HEK293 (cell line): ENCODE data around the gene LHX4.

Experiments
- CTCF ChIA-PET: fragments of 350-600 bp; formaldehyde crosslinking; extraction: SDS; loops from one replicate; lab custom pipeline; 2021; ENCODE audit warnings: antibody characterized with exemption; lab: Yijun Ruan, JAX
- POLR2A ChIA-PET: fragments of 300-600 bp; formaldehyde crosslinking; extraction: SDS; loops from one replicate; lab custom pipeline; 2020; ENCODE audit warnings: antibody characterized with exemption, inconsistent platforms; lab: Yijun Ruan, JAX
- H3K27ac ChIP-seq: fragments of 200-500 bp; sonication (Bioruptor generic); 2 replicates; pipeline ENCODE4 v1.5.1; 2014; ENCODE audit warnings: low read depth, low read length, control low read depth, inconsistent platforms; ENCODE audit errors: extremely low read depth
- H3K36me3 ChIP-seq, 2 experiments: fragments of 200-500 bp in 1 of 2; sonication (Bioruptor generic) in 1 of 2; 1 replicate in 1 of 2; 2 replicates in 1 of 2; pipeline ENCODE4 v1.5.1; 2014 to 2017; ENCODE audit warnings: inconsistent platforms in 2 of 2, low read length in 2 of 2; ENCODE audit not compliant: control insufficient read depth in 2 of 2, insufficient read depth in 1 of 2
- H3K4me1 ChIP-seq: fragments of 200-500 bp; sonication (Bioruptor generic); 2 replicates; pipeline ENCODE4 v1.5.1; 2014; ENCODE audit warnings: mild to moderate bottlenecking, low read length, inconsistent platforms; ENCODE audit not compliant: control insufficient read depth, insufficient read depth
- H3K4me3 ChIP-seq: 2 replicates; pipeline ENCODE4 v1.5.1; 2011; ENCODE audit warnings: low read depth, mild to moderate bottlenecking, control low read depth, low read length, moderate library complexity
- H3K9me3 ChIP-seq: fragments of 200-500 bp; sonication (Bioruptor generic); 2 replicates; pipeline ENCODE4 v1.5.1; 2014; ENCODE audit warnings: low read depth, low read length, inconsistent platforms; ENCODE audit not compliant: control insufficient read depth, insufficient read depth
- EGR2 ChIP-seq: fragments of 450-650 bp; formaldehyde crosslinking; IDR thresholded peaks from 2 replicates; pipeline ENCODE4 v1.5.1; 2016; ENCODE audit warnings: low read depth, missing biosample characterization, missing genetic modification characterization
- GLI4 ChIP-seq: fragments of 450-650 bp; formaldehyde crosslinking; IDR thresholded peaks from 2 replicates; pipeline ENCODE4 v1.5.1; 2016; ENCODE audit warnings: missing biosample characterization, missing genetic modification characterization
- YY2 ChIP-seq: fragments of 450-650 bp; formaldehyde crosslinking; IDR thresholded peaks from 2 replicates; pipeline ENCODE4 v1.5.1; 2016; ENCODE audit warnings: missing biosample characterization, missing genetic modification characterization
- ZEB2 ChIP-seq: fragments of 450-650 bp; formaldehyde crosslinking; IDR thresholded peaks from 2 replicates; pipeline ENCODE4 v1.5.1; 2016; ENCODE audit warnings: missing biosample characterization, missing genetic modification characterization
- ZNF239 ChIP-seq: fragments of 450-650 bp; formaldehyde crosslinking; IDR thresholded peaks from 2 replicates; pipeline ENCODE4 v1.5.1; 2016; ENCODE audit warnings: missing biosample characterization, missing genetic modification characterization
- ZNF416 ChIP-seq: fragments of 450-650 bp; formaldehyde crosslinking; IDR thresholded peaks from 2 replicates; pipeline ENCODE4 v1.5.1; 2016; ENCODE audit warnings: missing biosample characterization, missing genetic modification characterization
- ZNF521 ChIP-seq: fragments of 450-650 bp; formaldehyde crosslinking; IDR thresholded peaks from 2 replicates; pipeline ENCODE4 v1.5.1; 2017; ENCODE audit warnings: missing biosample characterization, mild to moderate bottlenecking, missing genetic modification characterization
- ZNF561 ChIP-seq: fragments of 450-650 bp; IDR thresholded peaks from 2 replicates; pipeline ENCODE4 v1.5.1; 2018; ENCODE audit warnings: missing biosample characterization, missing genetic modification characterization, borderline replicate concordance
- ZNF768 ChIP-seq: fragments of 450-650 bp; formaldehyde crosslinking; IDR thresholded peaks from 2 replicates; pipeline ENCODE4 v1.5.1; 2018; ENCODE audit warnings: missing biosample characterization, mild to moderate bottlenecking, missing genetic modification characterization
- ZNF843 ChIP-seq: fragments of 450-650 bp; formaldehyde crosslinking; IDR thresholded peaks from 2 replicates; pipeline ENCODE4 v1.5.1; 2016; ENCODE audit warnings: missing biosample characterization, missing genetic modification characterization
- ZXDB ChIP-seq: fragments of 450-650 bp; formaldehyde crosslinking; IDR thresholded peaks from 2 replicates; pipeline ENCODE4 v1.5.1; 2016; ENCODE audit warnings: missing biosample characterization, missing genetic modification characterization
- TF ChIP-seq, protein P1 (sequence below): fragments of 450-650 bp; formaldehyde crosslinking; IDR thresholded peaks from 2 replicates; pipeline ENCODE4 v1.5.1; 2016; ENCODE audit warnings: missing biosample characterization, missing genetic modification characterization, borderline replicate concordance
- TF ChIP-seq, protein P2 (sequence below): fragments of 450-650 bp; formaldehyde crosslinking; IDR thresholded peaks from 2 replicates; pipeline ENCODE4 v1.5.1; 2016; ENCODE audit warnings: missing biosample characterization, missing genetic modification characterization
- TF ChIP-seq, protein P3 (sequence below): fragments of 450-650 bp; formaldehyde crosslinking; IDR thresholded peaks from 2 replicates; pipeline ENCODE4 v1.5.1; 2016; ENCODE audit warnings: missing biosample characterization, missing genetic modification characterization
- TF ChIP-seq, protein P4 (sequence below): fragments of 450-650 bp; IDR thresholded peaks from 2 replicates; pipeline ENCODE4 v1.5.1; 2018; ENCODE audit warnings: missing biosample characterization, mild to moderate bottlenecking, missing genetic modification characterization
- TF ChIP-seq, protein P5 (sequence below): fragments of 450-650 bp; formaldehyde crosslinking; IDR thresholded peaks from 2 replicates; pipeline ENCODE4 v1.5.1; 2017; ENCODE audit warnings: missing biosample characterization, missing genetic modification characterization
- TF ChIP-seq, protein P6 (sequence below): fragments of 450-650 bp; formaldehyde crosslinking; IDR thresholded peaks from 2 replicates; pipeline ENCODE4 v1.5.1; 2016; ENCODE audit warnings: missing biosample characterization, missing genetic modification characterization
- TF ChIP-seq, protein P7 (sequence below): fragments of 450-650 bp; formaldehyde crosslinking; IDR thresholded peaks from 2 replicates; pipeline ENCODE4 v1.5.1; 2016; ENCODE audit warnings: missing biosample characterization, missing genetic modification characterization

The LHX4 gene

DNA sequence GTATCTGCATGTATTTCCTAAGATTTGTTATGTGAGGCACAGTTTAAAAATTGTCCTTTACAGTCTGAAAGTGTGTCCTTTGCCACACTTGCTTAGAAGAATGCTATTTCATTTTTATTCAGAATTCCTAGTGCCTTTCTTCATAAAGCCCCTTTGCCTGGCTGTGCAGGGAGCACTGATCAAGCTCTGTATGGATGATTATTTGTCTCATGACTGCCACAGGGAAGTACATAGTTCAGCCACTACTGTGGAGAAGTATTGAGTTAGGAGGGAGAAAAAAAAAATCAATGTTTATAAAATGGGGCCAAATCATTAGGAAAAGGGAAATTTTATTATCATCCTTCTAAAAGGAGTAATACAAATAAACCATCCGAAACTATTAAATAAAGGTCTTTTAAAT, 51.4 kb downstream of the LHX4 start (continued):
- TF ChIP-seq, protein P1, sequence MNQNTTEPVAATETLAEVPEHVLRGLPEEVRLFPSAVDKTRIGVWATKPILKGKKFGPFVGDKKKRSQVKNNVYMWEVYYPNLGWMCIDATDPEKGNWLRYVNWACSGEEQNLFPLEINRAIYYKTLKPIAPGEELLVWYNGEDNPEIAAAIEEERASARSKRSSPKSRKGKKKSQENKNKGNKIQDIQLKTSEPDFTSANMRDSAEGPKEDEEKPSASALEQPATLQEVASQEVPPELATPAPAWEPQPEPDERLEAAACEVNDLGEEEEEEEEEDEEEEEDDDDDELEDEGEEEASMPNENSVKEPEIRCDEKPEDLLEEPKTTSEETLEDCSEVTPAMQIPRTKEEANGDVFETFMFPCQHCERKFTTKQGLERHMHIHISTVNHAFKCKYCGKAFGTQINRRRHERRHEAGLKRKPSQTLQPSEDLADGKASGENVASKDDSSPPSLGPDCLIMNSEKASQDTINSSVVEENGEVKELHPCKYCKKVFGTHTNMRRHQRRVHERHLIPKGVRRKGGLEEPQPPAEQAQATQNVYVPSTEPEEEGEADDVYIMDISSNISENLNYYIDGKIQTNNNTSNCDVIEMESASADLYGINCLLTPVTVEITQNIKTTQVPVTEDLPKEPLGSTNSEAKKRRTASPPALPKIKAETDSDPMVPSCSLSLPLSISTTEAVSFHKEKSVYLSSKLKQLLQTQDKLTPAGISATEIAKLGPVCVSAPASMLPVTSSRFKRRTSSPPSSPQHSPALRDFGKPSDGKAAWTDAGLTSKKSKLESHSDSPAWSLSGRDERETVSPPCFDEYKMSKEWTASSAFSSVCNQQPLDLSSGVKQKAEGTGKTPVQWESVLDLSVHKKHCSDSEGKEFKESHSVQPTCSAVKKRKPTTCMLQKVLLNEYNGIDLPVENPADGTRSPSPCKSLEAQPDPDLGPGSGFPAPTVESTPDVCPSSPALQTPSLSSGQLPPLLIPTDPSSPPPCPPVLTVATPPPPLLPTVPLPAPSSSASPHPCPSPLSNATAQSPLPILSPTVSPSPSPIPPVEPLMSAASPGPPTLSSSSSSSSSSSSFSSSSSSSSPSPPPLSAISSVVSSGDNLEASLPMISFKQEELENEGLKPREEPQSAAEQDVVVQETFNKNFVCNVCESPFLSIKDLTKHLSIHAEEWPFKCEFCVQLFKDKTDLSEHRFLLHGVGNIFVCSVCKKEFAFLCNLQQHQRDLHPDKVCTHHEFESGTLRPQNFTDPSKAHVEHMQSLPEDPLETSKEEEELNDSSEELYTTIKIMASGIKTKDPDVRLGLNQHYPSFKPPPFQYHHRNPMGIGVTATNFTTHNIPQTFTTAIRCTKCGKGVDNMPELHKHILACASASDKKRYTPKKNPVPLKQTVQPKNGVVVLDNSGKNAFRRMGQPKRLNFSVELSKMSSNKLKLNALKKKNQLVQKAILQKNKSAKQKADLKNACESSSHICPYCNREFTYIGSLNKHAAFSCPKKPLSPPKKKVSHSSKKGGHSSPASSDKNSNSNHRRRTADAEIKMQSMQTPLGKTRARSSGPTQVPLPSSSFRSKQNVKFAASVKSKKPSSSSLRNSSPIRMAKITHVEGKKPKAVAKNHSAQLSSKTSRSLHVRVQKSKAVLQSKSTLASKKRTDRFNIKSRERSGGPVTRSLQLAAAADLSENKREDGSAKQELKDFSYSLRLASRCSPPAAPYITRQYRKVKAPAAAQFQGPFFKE (tag by site-specific recombination): no peak
- TF ChIP-seq ZNF521 (tag by site-specific recombination): no peak
- TF ChIP-seq, protein P2, sequence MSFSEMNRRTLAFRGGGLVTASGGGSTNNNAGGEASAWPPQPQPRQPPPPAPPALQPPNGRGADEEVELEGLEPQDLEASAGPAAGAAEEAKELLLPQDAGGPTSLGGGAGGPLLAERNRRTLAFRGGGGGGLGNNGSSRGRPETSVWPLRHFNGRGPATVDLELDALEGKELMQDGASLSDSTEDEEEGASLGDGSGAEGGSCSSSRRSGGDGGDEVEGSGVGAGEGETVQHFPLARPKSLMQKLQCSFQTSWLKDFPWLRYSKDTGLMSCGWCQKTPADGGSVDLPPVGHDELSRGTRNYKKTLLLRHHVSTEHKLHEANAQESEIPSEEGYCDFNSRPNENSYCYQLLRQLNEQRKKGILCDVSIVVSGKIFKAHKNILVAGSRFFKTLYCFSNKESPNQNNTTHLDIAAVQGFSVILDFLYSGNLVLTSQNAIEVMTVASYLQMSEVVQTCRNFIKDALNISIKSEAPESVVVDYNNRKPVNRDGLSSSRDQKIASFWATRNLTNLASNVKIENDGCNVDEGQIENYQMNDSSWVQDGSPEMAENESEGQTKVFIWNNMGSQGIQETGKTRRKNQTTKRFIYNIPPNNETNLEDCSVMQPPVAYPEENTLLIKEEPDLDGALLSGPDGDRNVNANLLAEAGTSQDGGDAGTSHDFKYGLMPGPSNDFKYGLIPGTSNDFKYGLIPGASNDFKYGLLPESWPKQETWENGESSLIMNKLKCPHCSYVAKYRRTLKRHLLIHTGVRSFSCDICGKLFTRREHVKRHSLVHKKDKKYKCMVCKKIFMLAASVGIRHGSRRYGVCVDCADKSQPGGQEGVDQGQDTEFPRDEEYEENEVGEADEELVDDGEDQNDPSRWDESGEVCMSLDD (tag by site-specific recombination): no peak
- no peak for TF ChIP-seq ZNF768 (tag by site-specific recombination)
- TF ChIP-seq ZNF561 (tag by site-specific recombination): no peak
- no peak for TF ChIP-seq YY2
- TF ChIP-seq ZNF416 (tag by site-specific recombination): no peak
- TF ChIP-seq, protein P3, sequence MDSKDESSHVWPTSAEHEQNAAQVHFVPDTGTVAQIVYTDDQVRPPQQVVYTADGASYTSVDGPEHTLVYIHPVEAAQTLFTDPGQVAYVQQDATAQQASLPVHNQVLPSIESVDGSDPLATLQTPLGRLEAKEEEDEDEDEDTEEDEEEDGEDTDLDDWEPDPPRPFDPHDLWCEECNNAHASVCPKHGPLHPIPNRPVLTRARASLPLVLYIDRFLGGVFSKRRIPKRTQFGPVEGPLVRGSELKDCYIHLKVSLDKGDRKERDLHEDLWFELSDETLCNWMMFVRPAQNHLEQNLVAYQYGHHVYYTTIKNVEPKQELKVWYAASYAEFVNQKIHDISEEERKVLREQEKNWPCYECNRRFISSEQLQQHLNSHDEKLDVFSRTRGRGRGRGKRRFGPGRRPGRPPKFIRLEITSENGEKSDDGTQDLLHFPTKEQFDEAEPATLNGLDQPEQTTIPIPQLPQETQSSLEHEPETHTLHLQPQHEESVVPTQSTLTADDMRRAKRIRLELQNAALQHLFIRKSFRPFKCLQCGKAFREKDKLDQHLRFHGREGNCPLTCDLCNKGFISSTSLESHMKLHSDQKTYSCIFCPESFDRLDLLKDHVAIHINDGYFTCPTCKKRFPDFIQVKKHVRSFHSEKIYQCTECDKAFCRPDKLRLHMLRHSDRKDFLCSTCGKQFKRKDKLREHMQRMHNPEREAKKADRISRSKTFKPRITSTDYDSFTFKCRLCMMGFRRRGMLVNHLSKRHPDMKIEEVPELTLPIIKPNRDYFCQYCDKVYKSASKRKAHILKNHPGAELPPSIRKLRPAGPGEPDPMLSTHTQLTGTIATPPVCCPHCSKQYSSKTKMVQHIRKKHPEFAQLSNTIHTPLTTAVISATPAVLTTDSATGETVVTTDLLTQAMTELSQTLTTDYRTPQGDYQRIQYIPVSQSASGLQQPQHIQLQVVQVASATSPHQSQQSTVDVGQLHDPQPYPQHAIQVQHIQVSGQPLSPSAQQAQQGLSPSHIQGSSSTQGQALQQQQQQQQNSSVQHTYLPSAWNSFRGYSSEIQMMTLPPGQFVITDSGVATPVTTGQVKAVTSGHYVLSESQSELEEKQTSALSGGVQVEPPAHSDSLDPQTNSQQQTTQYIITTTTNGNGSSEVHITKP: no peak
- TF ChIP-seq ZEB2: no peak

DNA sequence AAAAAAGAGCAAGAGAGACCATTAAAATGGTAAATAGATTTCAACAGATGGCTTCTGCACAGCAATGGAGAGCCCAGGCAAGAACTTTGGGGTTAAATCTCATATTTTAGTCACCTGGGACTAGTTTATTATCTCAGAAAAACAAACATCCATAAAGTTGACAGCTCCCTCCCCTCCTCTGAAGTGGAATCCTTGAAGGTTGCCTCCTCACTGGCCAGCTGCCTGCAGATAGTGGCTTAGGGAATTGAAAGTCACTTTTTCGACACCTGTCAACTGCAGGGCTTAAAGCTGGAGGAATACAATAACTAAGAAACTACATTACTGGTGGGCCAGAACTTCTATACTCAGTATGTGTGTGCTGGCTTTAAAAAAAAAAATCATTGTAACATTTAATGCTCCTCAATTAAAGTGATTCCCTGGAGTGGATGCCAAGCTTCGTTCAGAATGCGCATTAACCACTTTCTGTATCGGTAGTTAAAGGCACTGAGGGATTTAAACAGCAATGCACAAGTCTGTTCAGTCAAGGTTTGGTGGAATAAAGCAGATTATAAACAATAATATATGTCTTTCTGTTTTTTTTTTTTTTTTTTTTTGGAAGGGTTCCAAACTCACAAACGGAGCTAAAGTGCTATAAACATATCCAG, 52.5 kb downstream of the LHX4 start:
- Histone ChIP-seq H3K36me3 (peaks cover 7 to 36% of the 10 kb centered on the region in 2 experiments; a peak in 2 of 3 replicates), H3K9me3 (no peaks in the 10 kb centered on the region), H3K4me1 (peaks cover 14% of the 10 kb centered on the region; the same call in 1 of the 2 replicates), H3K27ac (no peak overlapping the region), H3K4me3 (no peak overlapping the region)
- ChIA-PET POLR2A (no interaction called here), CTCF (interaction anchor here (0.6 kb wide), 1 partner anchor 46 kb away, joined by 6 read pairs; no protein-coding TSS in a partner anchor)
- no peak for TF ChIP-seq ZNF239
- peak; percentile 22; the same call in 1 of the 2 replicates for TF ChIP-seq ZXDB (tag by site-specific recombination)
- TF ChIP-seq, protein P4, sequence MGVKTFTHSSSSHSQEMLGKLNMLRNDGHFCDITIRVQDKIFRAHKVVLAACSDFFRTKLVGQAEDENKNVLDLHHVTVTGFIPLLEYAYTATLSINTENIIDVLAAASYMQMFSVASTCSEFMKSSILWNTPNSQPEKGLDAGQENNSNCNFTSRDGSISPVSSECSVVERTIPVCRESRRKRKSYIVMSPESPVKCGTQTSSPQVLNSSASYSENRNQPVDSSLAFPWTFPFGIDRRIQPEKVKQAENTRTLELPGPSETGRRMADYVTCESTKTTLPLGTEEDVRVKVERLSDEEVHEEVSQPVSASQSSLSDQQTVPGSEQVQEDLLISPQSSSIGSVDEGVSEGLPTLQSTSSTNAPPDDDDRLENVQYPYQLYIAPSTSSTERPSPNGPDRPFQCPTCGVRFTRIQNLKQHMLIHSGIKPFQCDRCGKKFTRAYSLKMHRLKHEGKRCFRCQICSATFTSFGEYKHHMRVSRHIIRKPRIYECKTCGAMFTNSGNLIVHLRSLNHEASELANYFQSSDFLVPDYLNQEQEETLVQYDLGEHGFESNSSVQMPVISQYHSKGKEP: no peak
- no peak for TF ChIP-seq EGR2 (tag by site-specific recombination)
- TF ChIP-seq, protein P5, sequence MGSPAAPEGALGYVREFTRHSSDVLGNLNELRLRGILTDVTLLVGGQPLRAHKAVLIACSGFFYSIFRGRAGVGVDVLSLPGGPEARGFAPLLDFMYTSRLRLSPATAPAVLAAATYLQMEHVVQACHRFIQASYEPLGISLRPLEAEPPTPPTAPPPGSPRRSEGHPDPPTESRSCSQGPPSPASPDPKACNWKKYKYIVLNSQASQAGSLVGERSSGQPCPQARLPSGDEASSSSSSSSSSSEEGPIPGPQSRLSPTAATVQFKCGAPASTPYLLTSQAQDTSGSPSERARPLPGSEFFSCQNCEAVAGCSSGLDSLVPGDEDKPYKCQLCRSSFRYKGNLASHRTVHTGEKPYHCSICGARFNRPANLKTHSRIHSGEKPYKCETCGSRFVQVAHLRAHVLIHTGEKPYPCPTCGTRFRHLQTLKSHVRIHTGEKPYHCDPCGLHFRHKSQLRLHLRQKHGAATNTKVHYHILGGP (tag by site-specific recombination): no peak
- TF ChIP-seq GLI4 (tag by site-specific recombination): no peak
- TF ChIP-seq, protein P6, sequence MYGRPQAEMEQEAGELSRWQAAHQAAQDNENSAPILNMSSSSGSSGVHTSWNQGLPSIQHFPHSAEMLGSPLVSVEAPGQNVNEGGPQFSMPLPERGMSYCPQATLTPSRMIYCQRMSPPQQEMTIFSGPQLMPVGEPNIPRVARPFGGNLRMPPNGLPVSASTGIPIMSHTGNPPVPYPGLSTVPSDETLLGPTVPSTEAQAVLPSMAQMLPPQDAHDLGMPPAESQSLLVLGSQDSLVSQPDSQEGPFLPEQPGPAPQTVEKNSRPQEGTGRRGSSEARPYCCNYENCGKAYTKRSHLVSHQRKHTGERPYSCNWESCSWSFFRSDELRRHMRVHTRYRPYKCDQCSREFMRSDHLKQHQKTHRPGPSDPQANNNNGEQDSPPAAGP (tag by site-specific recombination): no peak
- 0 out of 2 replicates have a peak, but pooled peaks have one; percentile 31 for TF ChIP-seq ZNF843 (tag by site-specific recombination)
- TF ChIP-seq, protein P7, sequence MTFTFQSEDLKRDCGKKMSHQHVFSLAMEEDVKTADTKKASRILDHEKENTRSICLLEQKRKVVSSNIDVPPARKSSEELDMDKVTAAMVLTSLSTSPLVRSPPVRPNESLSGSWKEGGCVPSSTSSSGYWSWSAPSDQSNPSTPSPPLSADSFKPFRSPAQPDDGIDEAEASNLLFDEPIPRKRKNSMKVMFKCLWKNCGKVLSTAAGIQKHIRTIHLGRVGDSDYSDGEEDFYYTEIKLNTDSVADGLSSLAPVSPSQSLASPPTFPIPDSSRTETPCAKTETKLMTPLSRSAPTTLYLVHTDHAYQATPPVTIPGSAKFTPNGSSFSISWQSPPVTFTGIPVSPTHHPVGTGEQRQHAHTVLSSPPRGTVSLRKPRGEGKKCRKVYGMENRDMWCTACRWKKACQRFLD (tag by site-specific recombination): no peak
